GM10266 (cell line): ENCODE measurements around the gene PIKFYVE.
"Not testable (repeated sequence)": the region's sequence is repeated elsewhere in the genome, so short reads cannot be mapped to it uniquely, and the experiment has no call there.

ENCODE experiments used
- DNase-seq: peaks from one replicate; pipeline ENCODE4 v3.0.0; 2012; ENCODE audit errors: extremely low spot score
- TF ChIP-seq, protein P1 (sequence below): IDR thresholded peaks from 2 replicates; pipeline ENCODE4 v1.5.1; 2012; ENCODE audit warnings: mild to moderate bottlenecking, low read depth; ENCODE audit not compliant: control insufficient read depth, insufficient read depth; ENCODE audit errors: missing control alignments

PIKFYVE gene

GRCh38 chr2:208265801-208266552 is at the start of gene PIKFYVE:
PIKFYVE (plus strand) TSS chr2:208266255; CDS start chr2:208271520, 5,265 bp downstream.
- TF ChIP-seq, protein P1, sequence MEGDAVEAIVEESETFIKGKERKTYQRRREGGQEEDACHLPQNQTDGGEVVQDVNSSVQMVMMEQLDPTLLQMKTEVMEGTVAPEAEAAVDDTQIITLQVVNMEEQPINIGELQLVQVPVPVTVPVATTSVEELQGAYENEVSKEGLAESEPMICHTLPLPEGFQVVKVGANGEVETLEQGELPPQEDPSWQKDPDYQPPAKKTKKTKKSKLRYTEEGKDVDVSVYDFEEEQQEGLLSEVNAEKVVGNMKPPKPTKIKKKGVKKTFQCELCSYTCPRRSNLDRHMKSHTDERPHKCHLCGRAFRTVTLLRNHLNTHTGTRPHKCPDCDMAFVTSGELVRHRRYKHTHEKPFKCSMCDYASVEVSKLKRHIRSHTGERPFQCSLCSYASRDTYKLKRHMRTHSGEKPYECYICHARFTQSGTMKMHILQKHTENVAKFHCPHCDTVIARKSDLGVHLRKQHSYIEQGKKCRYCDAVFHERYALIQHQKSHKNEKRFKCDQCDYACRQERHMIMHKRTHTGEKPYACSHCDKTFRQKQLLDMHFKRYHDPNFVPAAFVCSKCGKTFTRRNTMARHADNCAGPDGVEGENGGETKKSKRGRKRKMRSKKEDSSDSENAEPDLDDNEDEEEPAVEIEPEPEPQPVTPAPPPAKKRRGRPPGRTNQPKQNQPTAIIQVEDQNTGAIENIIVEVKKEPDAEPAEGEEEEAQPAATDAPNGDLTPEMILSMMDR: peak; percentile 20
- peak; percentile 94 for DNase-seq

GRCh38 chr2:208221873-208222272 is 44.2 kb upstream of the PIKFYVE start:
- DNase-seq: not testable (repeated sequence)

GRCh38 chr2:208222351-208222750 is 43.7 kb upstream of the PIKFYVE start:
- TF ChIP-seq, protein P1: no peak
- DNase-seq: no peak

DNA sequence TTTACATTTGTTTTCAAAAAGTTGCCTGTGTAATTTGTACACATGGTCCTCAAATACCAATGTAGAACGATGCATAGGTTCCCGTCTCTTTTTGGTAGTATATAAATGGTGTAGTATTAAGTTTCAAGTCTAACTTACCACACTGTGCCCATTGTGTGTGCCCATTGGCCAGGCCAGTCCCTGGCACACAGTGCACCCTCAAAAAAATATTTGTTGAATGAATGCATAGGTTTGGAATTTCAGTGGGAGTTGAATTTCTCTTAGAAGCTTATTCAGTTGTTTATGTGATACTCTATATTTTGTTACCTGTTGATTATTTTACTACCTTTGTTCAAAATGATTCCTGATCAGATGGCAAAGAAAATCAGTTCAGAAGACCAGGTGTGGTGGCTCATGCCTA is 41.3 kb upstream of the PIKFYVE start:
- no peak for DNase-seq
- TF ChIP-seq, protein P1: no peak

DNA sequence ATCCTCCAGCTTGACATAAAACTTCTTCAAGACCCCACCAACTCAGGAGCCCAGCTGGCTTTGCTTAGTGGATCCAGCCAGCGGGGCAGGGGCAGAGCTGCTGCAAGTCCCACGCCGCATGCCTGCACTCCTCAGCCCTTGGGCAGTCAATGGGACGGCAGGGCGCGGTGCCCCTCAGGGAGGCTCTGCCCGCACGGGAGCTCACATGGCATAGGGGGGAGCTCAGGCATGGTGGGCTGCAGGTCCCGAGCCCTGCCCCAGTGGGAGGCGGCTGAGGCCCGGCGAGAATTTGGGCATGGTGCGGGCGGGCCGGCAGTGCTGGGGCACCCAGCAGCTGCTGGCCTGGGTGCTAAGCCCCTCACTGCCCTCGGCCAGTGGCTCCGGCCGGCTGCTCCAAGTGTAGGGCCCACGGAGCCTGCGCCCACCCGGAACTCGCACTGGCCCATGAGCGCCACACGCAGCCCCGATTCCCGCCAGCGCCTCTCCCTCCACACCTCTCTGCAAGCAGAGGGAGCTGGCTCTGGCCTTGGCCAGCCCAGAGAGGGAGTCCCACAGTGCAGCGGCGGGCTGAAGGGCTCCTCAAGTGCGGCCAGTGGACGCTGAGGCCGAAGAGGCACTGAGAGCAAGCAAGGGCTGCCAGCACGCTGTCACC is 38.3 kb upstream of the PIKFYVE start:
- TF ChIP-seq, protein P1: no peak
- DNase-seq: no peak

DNA sequence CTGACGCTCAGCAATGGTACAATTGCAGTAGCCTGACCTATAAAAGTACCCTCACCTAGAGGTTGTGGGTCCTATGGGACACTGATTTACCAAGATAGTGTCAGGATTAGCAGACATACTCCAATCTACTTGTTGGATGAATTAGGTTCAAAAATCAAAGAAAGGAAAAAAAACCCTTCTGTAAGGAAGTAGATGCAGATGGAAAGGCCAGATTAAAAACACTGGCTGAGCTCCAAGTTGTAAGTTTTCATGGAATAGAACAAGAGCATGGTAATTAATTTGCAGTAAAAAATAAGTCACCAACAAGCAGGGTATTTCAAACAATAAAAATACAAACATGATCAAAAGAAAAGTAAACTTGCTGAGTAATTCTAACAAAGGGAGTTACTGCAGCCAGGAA is 37.6 kb upstream of the PIKFYVE start:
- no peak for DNase-seq
- TF ChIP-seq, protein P1: no peak

- TF ChIP-seq, protein P1: no peak
- no peak for DNase-seq
Measured at GRCh38 chr2:208234786-208235185, 31.3 kb upstream of the PIKFYVE start.

GRCh38 chr2:208235860-208236259 is 30.2 kb upstream of the PIKFYVE start:
- TF ChIP-seq, protein P1: no peak
- no peak for DNase-seq
